ENCODE results near the gene SNRPD1.
"Not testable (repeated sequence)": the region's sequence is repeated elsewhere in the genome, so short reads cannot be mapped to it uniquely, and the experiment has no call there.

The SNRPD1 gene

GRCh38 chr18:21675354-21675753 is 63.2 kb downstream of the SNRPD1 start:
- not testable (repeated sequence) for H2BK12ac ChIP-seq (ENCODE audit: low read length); H3K9me3 ChIP-seq (replicated peaks in 1 of 2; ENCODE audit: control insufficient read depth in 2 of 2, insufficient read depth in 1 of 2, low read depth in 1 of 2, low read length in 2 of 2); H3K4me3 ChIP-seq (ENCODE audit: low read length in 2 of 2); H2BK5ac ChIP-seq (ENCODE audit: low read length); H3K9ac ChIP-seq (ENCODE audit: low read depth, low read length, poor library complexity); DNase-seq (ENCODE audit: low spot score); H3K27me3 ChIP-seq (ENCODE audit: control insufficient read depth in 3 of 3, insufficient read depth in 3 of 3, low read depth in 1 of 3, low read length in 3 of 3); H2BK120ac ChIP-seq (ENCODE audit: low read depth, low read length); H3K23ac ChIP-seq (ENCODE audit: low read depth, low read length, poor library complexity); H3K4ac ChIP-seq (ENCODE audit: low read length); H3K14ac ChIP-seq (ENCODE audit: low read length); H3K18ac ChIP-seq (ENCODE audit: low read length); H2BK15ac ChIP-seq (ENCODE audit: low read length); H3K27ac ChIP-seq (replicated peaks; ENCODE audit: low read length); H3K36me3 ChIP-seq (replicated peaks in 1 of 2; ENCODE audit: control insufficient read depth in 2 of 2, insufficient read depth in 2 of 2, low read length in 2 of 2); H2AK5ac ChIP-seq (ENCODE audit: low read depth, low read length); H3K4me1 ChIP-seq (ENCODE audit: control insufficient read depth in 2 of 2, insufficient read depth in 1 of 2, low read depth in 1 of 2, low read length in 2 of 2); H3K4me2 ChIP-seq (ENCODE audit: insufficient read depth, low read length, poor library complexity, severe bottlenecking); H3K79me1 ChIP-seq (ENCODE audit: low read depth, low read length); H4K91ac ChIP-seq (ENCODE audit: low read depth, low read length, poor library complexity); H4K8ac ChIP-seq (ENCODE audit: low read depth, low read length); H2AFZ ChIP-seq (ENCODE audit: low read length)
- WGBS, 2 donors (ENCODE audit: extremely low coverage in 2 of 2, insufficient read length in 2 of 2, insufficient replicate concordance in 1 of 2): no CpG with 5 or more reads among the region's 8 CpGs

DNA sequence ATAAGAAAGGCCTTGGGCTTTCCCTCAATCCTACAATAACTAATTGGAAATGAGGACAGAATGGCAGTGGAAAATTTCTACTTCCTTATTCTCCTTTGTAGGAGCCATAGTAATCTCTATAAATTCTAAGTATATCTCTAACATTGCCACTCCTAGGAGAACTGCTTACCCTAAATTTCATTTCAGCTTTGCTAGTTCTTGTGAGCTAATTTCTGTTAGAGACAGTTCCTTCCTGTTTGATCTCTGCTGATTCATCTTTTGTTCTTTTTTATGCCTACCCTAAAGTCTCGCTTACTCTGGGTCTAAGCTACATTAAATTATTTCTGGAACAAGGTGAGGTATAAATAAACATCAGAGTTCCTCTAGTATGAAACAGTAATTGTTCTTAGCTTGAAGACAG is 66.7 kb downstream of the SNRPD1 start:
- Histone ChIP-seq H3K4ac (ENCODE audit: low read length) (no peak overlapping the region), H3K4me3 (ENCODE audit: low read length in 2 of 2) (no peak overlapping the region), H3K27me3 (ENCODE audit: control insufficient read depth in 3 of 3, insufficient read depth in 3 of 3, low read depth in 1 of 3, low read length in 3 of 3) (no peaks in the 10 kb centered on the region), H2AK5ac (ENCODE audit: low read depth, low read length) (no peak overlapping the region), H3K4me1 (ENCODE audit: control insufficient read depth in 2 of 2, insufficient read depth in 1 of 2, low read depth in 1 of 2, low read length in 2 of 2) (peaks cover 6 to 10% of the 10 kb centered on the region in 2 donors), H4K91ac (ENCODE audit: low read depth, low read length, poor library complexity) (no peak overlapping the region), H3K79me1 (ENCODE audit: low read depth, low read length) (no peaks in the 10 kb centered on the region), H2BK12ac (ENCODE audit: low read length) (no peak overlapping the region), H2AFZ (ENCODE audit: low read length) (no peak overlapping the region), H3K4me2 (ENCODE audit: insufficient read depth, low read length, poor library complexity, severe bottlenecking) (no peak overlapping the region), H3K9ac (ENCODE audit: low read depth, low read length, poor library complexity) (no peak overlapping the region), H3K9me3 (replicated peaks in 1 of 2; ENCODE audit: control insufficient read depth in 2 of 2, insufficient read depth in 1 of 2, low read depth in 1 of 2, low read length in 2 of 2) (no peaks in the 10 kb centered on the region), H3K23ac (ENCODE audit: low read depth, low read length, poor library complexity) (no peak overlapping the region), H2BK15ac (ENCODE audit: low read length) (no peak overlapping the region), H3K27ac (replicated peaks; ENCODE audit: low read length) (no peak overlapping the region), H2BK5ac (ENCODE audit: low read length) (no peak overlapping the region), H3K14ac (ENCODE audit: low read length) (no peak overlapping the region), H3K36me3 (replicated peaks in 1 of 2; ENCODE audit: control insufficient read depth in 2 of 2, insufficient read depth in 2 of 2, low read length in 2 of 2) (no peaks in the 10 kb centered on the region), H4K8ac (ENCODE audit: low read depth, low read length) (no peak overlapping the region), H2BK120ac (ENCODE audit: low read depth, low read length) (no peak overlapping the region), H3K18ac (ENCODE audit: low read length) (no peak overlapping the region)
- no CpG with 5 or more reads among the region's 1 CpG for WGBS, 2 donors (ENCODE audit: extremely low coverage in 2 of 2, insufficient read length in 2 of 2, insufficient replicate concordance in 1 of 2)
- no peak for DNase-seq (ENCODE audit: low spot score)

GRCh38 chr18:21680161-21680560 is 68.0 kb downstream of the SNRPD1 start:
- H3K27ac ChIP-seq (replicated peaks; ENCODE audit: low read length): no peak overlapping the region
- WGBS, 2 donors (ENCODE audit: extremely low coverage in 2 of 2, insufficient read length in 2 of 2, insufficient replicate concordance in 1 of 2): no CpG with 5 or more reads among the region's 6 CpGs

DNA sequence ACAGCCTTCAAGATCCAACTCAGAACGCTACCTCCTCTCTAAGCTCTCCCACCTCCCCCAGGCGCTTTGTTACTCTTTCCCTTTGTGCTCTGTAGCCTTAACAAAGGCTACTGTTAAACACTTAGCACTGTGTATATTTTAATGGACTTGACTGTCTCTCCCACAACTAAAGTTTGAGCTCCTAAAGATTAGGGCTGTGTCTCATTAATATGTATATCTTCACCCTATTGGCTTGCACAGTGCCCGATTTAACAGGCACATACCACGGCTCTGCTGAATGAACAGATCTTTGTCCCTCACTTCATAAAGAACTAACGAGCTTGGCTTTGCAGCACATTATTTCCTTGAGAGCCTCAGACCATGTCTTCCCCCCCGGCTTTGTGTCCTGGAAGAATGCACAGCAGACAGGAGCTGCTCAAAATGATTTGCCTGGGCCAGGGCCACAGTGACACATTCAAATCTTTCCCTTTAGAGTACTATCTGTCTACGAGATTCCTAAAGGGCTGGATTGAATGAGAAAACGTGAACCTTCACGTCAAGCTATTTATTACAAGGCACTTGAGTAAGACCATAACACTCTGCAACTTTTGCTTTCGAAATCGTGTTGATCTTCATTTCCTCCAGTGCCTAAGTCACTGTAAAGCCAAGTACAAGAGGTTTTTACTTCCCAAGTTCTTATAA is 70.4 kb downstream of the SNRPD1 start:
- H2BK12ac ChIP-seq (ENCODE audit: low read length): no peak overlapping the region
- no peak overlapping the region for H3K14ac ChIP-seq (ENCODE audit: low read length)
- H3K4me3 ChIP-seq (ENCODE audit: low read length in 2 of 2): peak overlapping the region in 1 of 2 donors; percentile 32
- no peak overlapping the region for H2BK120ac ChIP-seq (ENCODE audit: low read depth, low read length)
- H3K23ac ChIP-seq (ENCODE audit: low read depth, low read length, poor library complexity): no peak overlapping the region
- H2AK5ac ChIP-seq (ENCODE audit: low read depth, low read length): no peak overlapping the region
- H3K4me1 ChIP-seq (ENCODE audit: control insufficient read depth in 2 of 2, insufficient read depth in 1 of 2, low read depth in 1 of 2, low read length in 2 of 2): peaks cover 3 to 11% of the 10 kb centered on the region in 2 donors
- no peak overlapping the region for H3K4ac ChIP-seq (ENCODE audit: low read length)
- H3K79me1 ChIP-seq (ENCODE audit: low read depth, low read length): no peaks in the 10 kb centered on the region
- peak overlapping the region; percentile 31 for H3K27ac ChIP-seq (replicated peaks; ENCODE audit: low read length)
- peak overlapping the region; percentile 71 for H2AFZ ChIP-seq (ENCODE audit: low read length)
- H2BK15ac ChIP-seq (ENCODE audit: low read length): no peak overlapping the region
- H4K8ac ChIP-seq (ENCODE audit: low read depth, low read length): no peak overlapping the region
- no peaks in the 10 kb centered on the region for H3K9me3 ChIP-seq (replicated peaks in 1 of 2; ENCODE audit: control insufficient read depth in 2 of 2, insufficient read depth in 1 of 2, low read depth in 1 of 2, low read length in 2 of 2)
- no peak overlapping the region for H3K4me2 ChIP-seq (ENCODE audit: insufficient read depth, low read length, poor library complexity, severe bottlenecking)
- H3K18ac ChIP-seq (ENCODE audit: low read length): no peak overlapping the region
- peak; percentile 61 for DNase-seq (ENCODE audit: low spot score)
- H3K27me3 ChIP-seq (ENCODE audit: control insufficient read depth in 3 of 3, insufficient read depth in 3 of 3, low read depth in 1 of 3, low read length in 3 of 3): no peaks in the 10 kb centered on the region
- H3K36me3 ChIP-seq (replicated peaks in 1 of 2; ENCODE audit: control insufficient read depth in 2 of 2, insufficient read depth in 2 of 2, low read length in 2 of 2): no peaks in the 10 kb centered on the region
- no peak overlapping the region for H2BK5ac ChIP-seq (ENCODE audit: low read length)
- no CpG with 5 or more reads among the region's 11 CpGs for WGBS, 2 donors (ENCODE audit: extremely low coverage in 2 of 2, insufficient read length in 2 of 2, insufficient replicate concordance in 1 of 2)
- no peak overlapping the region for H4K91ac ChIP-seq (ENCODE audit: low read depth, low read length, poor library complexity)
- H3K9ac ChIP-seq (ENCODE audit: low read depth, low read length, poor library complexity): no peak overlapping the region

More at GRCh38 chr18:21680161-21680560, 68.0 kb downstream of the SNRPD1 start:
- Histone ChIP-seq H3K4me1 (ENCODE audit: control insufficient read depth in 2 of 2, insufficient read depth in 1 of 2, low read depth in 1 of 2, low read length in 2 of 2) (peaks cover 3 to 11% of the 10 kb centered on the region in 2 donors), H2BK120ac (ENCODE audit: low read depth, low read length) (no peak overlapping the region), H2BK5ac (ENCODE audit: low read length) (no peak overlapping the region), H2BK15ac (ENCODE audit: low read length) (no peak overlapping the region), H3K18ac (ENCODE audit: low read length) (no peak overlapping the region), H2AFZ (ENCODE audit: low read length) (no peak overlapping the region), H3K23ac (ENCODE audit: low read depth, low read length, poor library complexity) (no peak overlapping the region), H4K8ac (ENCODE audit: low read depth, low read length) (no peak overlapping the region), H3K14ac (ENCODE audit: low read length) (no peak overlapping the region), H3K4me2 (ENCODE audit: insufficient read depth, low read length, poor library complexity, severe bottlenecking) (no peak overlapping the region), H4K91ac (ENCODE audit: low read depth, low read length, poor library complexity) (no peak overlapping the region), H2AK5ac (ENCODE audit: low read depth, low read length) (no peak overlapping the region), H3K9me3 (replicated peaks in 1 of 2; ENCODE audit: control insufficient read depth in 2 of 2, insufficient read depth in 1 of 2, low read depth in 1 of 2, low read length in 2 of 2) (no peaks in the 10 kb centered on the region), H3K79me1 (ENCODE audit: low read depth, low read length) (no peaks in the 10 kb centered on the region), H3K9ac (ENCODE audit: low read depth, low read length, poor library complexity) (no peak overlapping the region), H3K27me3 (ENCODE audit: control insufficient read depth in 3 of 3, insufficient read depth in 3 of 3, low read depth in 1 of 3, low read length in 3 of 3) (no peaks in the 10 kb centered on the region), H3K36me3 (replicated peaks in 1 of 2; ENCODE audit: control insufficient read depth in 2 of 2, insufficient read depth in 2 of 2, low read length in 2 of 2) (no peaks in the 10 kb centered on the region), H3K4ac (ENCODE audit: low read length) (no peak overlapping the region), H2BK12ac (ENCODE audit: low read length) (no peak overlapping the region), H3K4me3 (ENCODE audit: low read length in 2 of 2) (no peak overlapping the region)
- DNase-seq (ENCODE audit: low spot score): no peak
